Heart right ventricle (tissue), 16 donors: ENCODE data around the gene CLEC2D. TPM values are rescaled to one million over a fixed set of nuclear protein-coding genes. Genes with fewer than 3 reads are reported as not detected.
A peak's percentile ranks its signal among the peaks of the same experiment; 100 is the strongest.
"Not testable (repeated sequence)": the region's sequence is repeated elsewhere in the genome, so short reads cannot be mapped to it uniquely, and the experiment has no call there.

Experiments
- ATAC-seq, 8 donors: fragments of 200-7000 bp; cut with Tn5 transposase; one replicate each; pipeline ENCODE4 v1.9.1; 2020; ENCODE audit warnings: mild to moderate bottlenecking in 8 of 8, moderate library complexity in 8 of 8, moderate number of reproducible peaks in 1 of 8
- DNase-seq, 2 donors: peaks; one replicate each; pipeline ENCODE4 v3.0.0-alpha.2; 2020
- H3K27ac ChIP-seq, 10 donors: fragments of 200-600 bp; sonication (generic) in 2 of 10; one replicate each; pipeline versions ENCODE4 v1.5.0 to v1.8.0; 2020 to 2022; ENCODE audit warnings: mild to moderate bottlenecking in 3 of 10
- H3K27me3 ChIP-seq, 7 donors: fragments of 200-600 bp; one replicate each; pipeline ENCODE4 v1.8.0; 2021 to 2022; ENCODE audit warnings: mild to moderate bottlenecking in 2 of 7
- H3K36me3 ChIP-seq, 9 donors: fragments of 200-600 bp; sonication (generic) in 1 of 9; one replicate each; pipeline versions ENCODE4 v1.5.0 to v1.8.0; 2020 to 2022; ENCODE audit warnings: mild to moderate bottlenecking in 2 of 9
- H3K4me1 ChIP-seq, 9 donors: fragments of 200-600 bp; sonication (generic) in 1 of 9; one replicate each; pipeline versions ENCODE4 v1.5.0 to v1.8.0; 2020 to 2022; ENCODE audit warnings: mild to moderate bottlenecking in 4 of 9
- H3K4me3 ChIP-seq, 10 donors: fragments of 200-600 bp; sonication (generic) in 2 of 10; one replicate each; pipeline versions ENCODE4 v1.5.0 to v1.8.0; 2020 to 2022; ENCODE audit warnings: mild to moderate bottlenecking in 7 of 10, moderate library complexity in 2 of 10
- H3K9me3 ChIP-seq, 11 donors: fragments of 200-600 bp in 10 of 11; sonication (generic) in 2 of 11; one replicate each; pipeline versions ENCODE4 v1.5.0 to v1.8.0; 2013 to 2022; ENCODE audit warnings: mild to moderate bottlenecking in 2 of 11, control low read depth in 1 of 11, moderate library complexity in 1 of 11
- CTCF ChIP-seq, 9 donors: fragments of 200-600 bp; sonication (generic) in 2 of 9; IDR thresholded peaks; one replicate each; pipeline versions ENCODE4 v1.5.0 to v1.8.0; 2021 to 2022; ENCODE audit warnings: antibody characterized with exemption in 9 of 9, mild to moderate bottlenecking in 5 of 9, moderate library complexity in 1 of 9
- WGBS, 2 donors: extraction: QIAGEN DNeasy Blood & Tissue Kit; methylation state at CpG; one replicate each; pipeline ENCODE4 v1.1.7; 2013; ENCODE audit warnings: inconsistent platforms in 1 of 2; 5-methylcytosine and 5-hydroxymethylcytosine counted together
- intact Hi-C, 10 donors: fragments of 100-400 bp; cut with DNase I; formaldehyde crosslinking; loops; one replicate each; pipeline versions ENCODE4 v1.11.1 to v1.14.2; 2022
- polyA plus RNA-seq, 2 donors: library from polyadenylated mRNA; stranded (reverse); fragments of 200-250 nt; gene quantifications; one replicate each; pipeline ENCODE4 v1.2.3, GENCODE V29; 2013
- total RNA-seq, 10 donors: library from RNA; stranded (reverse); fragmentation: NEBNext Ultra II Directional in 3 of 10; extraction: Animal tissue kit (Norgen Biotek cat#: 25700) in 3 of 10; gene quantifications; one replicate each; pipeline versions ENCODE4 v1.2.1 to v1.2.4, GENCODE V29; 2021 to 2023
- donor health status: Arrhythmogenic right ventricular cardiomyopathy.
- donor health status: ischemic (EF 13 %, LVEDD 7.1; RV severe dilation, severe dysfunction).
- donor health status: healthy with polysubstance abuse.
- donor health status: DM: no; HTN: yes; CAD: no.
- donor health status: DM: no; HTN: no; CAD: no.
- donor health status: ischemic (EF 25% LVEDD 6.9; RV normal size, moderate dysfunction).
- donor health status: ischemic (EF 25% LVEDD 5.7; RV mildly dilated, moderate dysfunction).
- donor health status: healthy.
- donor health status: DM: yes; HTN: yes; CAD: no.
- donor health status: Ischemic cardiomyopathy.
- donor health status: ischemic (EF 35%, LVEDD 5.7; RV mildly dilated, moderate dysfunction).
- donor health status: nonischemic (EF 11% LVEDD 7.7; RV severe dilation, severe dysfunction).
- donor health status: DM: yes; HTN: yes; CAD: no.
- donor health status: PGD.
- donor health status: ischemic (EF 29% LVEDD 5.4; RV normal size, mild dysfunction).
- donor health status: nonischemic (EF 23%, LVEDD 6.1; RV moderate dilation, normal function).

The CLEC2D gene
- total and polyA plus RNA-seq, 12 donors, result 1.2 to 15.6 (median 3.2) TPM

- intact Hi-C loops, result no loop called here
- no peaks in the 10 kb centered on the region for H3K27me3 ChIP-seq
- ATAC-seq, result no peak
- H3K4me1 ChIP-seq, result peaks cover 0 to 38% (median 15%) of the 10 kb centered on the region in 9 donors
- no peak overlapping the region for H3K4me3 ChIP-seq
- no peak for DNase-seq
- H3K36me3 ChIP-seq, result no peaks in the 10 kb centered on the region
- no peaks in the 10 kb centered on the region for H3K9me3 ChIP-seq
- 89 to 90% methylated on average over 3 of the region's 3 CpGs for WGBS, 2 donors
- TF ChIP-seq CTCF (IDR thresholded peaks at IDR 0.05), result no peak
- no peak overlapping the region for H3K27ac ChIP-seq
Observed at GRCh38 chr12:9735601-9736000, 66.1 kb downstream of the CLEC2D start.

GRCh38 chr12:9736936-9737705 lies 67.6 kb downstream of the CLEC2D start:
- Histone ChIP-seq H3K4me3 (no peak overlapping the region), H3K27me3 (no peaks in the 10 kb centered on the region), H3K9me3 (no peaks in the 10 kb centered on the region), H3K27ac (peak overlapping the region; percentile 7 to 89 (median 74)), H3K4me1 (peaks cover 0 to 48% (median 15%) of the 10 kb centered on the region in 9 donors), H3K36me3 (no peaks in the 10 kb centered on the region)
- WGBS, 2 donors, result 33 to 38% methylated on average over 3 of the region's 3 CpGs
- peak in 5 of 8 donors; percentile 51 to 86 (median 66) for ATAC-seq
- intact Hi-C loops, result no loop called here
- TF ChIP-seq CTCF (IDR thresholded peaks at IDR 0.05), result no peak
- DNase-seq, result no peak

- intact Hi-C loops, H3K36me3 ChIP-seq, DNase-seq, H3K27me3 ChIP-seq, ATAC-seq, H3K9me3 ChIP-seq: not testable (repeated sequence)
- H3K4me1 ChIP-seq, result peaks cover 0 to 53% (median 22%) of the 10 kb centered on the region in 9 donors
- H3K4me3 ChIP-seq, result peak overlapping the region in 1 of 10 donors; percentile 52
- peak overlapping the region in 3 of 10 donors; percentile 40 to 81 (median 80) for H3K27ac ChIP-seq
- 89 to 91% methylated on average over 14 of the region's 14 CpGs for WGBS, 2 donors
Observed at GRCh38 chr12:9738905-9739304, 69.4 kb downstream of the CLEC2D start.

- not testable (repeated sequence) for H3K36me3 ChIP-seq, H3K9me3 ChIP-seq, H3K27me3 ChIP-seq
- peak overlapping the region in 8 of 10 donors; percentile 33 to 52 (median 40) for H3K4me3 ChIP-seq
- DNase-seq (peak in 1 of 2 donors; percentile 45), ATAC-seq (peak in 1 of 8 donors; percentile 36)
- peak overlapping the region in 8 of 10 donors; percentile 6 to 80 (median 60) for H3K27ac ChIP-seq
- peaks cover 0 to 53% (median 22%) of the 10 kb centered on the region in 9 donors for H3K4me1 ChIP-seq
- WGBS, 2 donors, result 71 to 75% methylated on average over 34 to 52 of the region's 54 CpGs
- intact Hi-C loops, result loop anchor here in 2 of 10 donors (10.0 kb wide), 2 partner anchors 395 to 405 kb away; partner anchors contain the start of gene CLEC7A (in 1 of the 2)
Observed at GRCh38 chr12:9739404-9740105, 70.0 kb downstream of the CLEC2D start.

- Histone ChIP-seq H3K27me3 (peaks cover 0 to 4% (median 0%) of the 10 kb centered on the region in 7 donors), H3K36me3 (no peaks in the 10 kb centered on the region), H3K4me1 (peaks cover 0 to 53% (median 22%) of the 10 kb centered on the region in 9 donors), H3K4me3 (peak overlapping the region in 8 of 10 donors; percentile 33 to 52 (median 40)), H3K27ac (peak overlapping the region in 8 of 10 donors; percentile 6 to 80 (median 60)), H3K9me3 (no peaks in the 10 kb centered on the region)
- DNase-seq (no peak), ATAC-seq (no peak)
- whole genome bisulfite sequencing, 2 donors, result 75 to 78% methylated on average over 7 of the region's 7 CpGs
- TF ChIP-seq CTCF (IDR thresholded peaks at IDR 0.05), result no peak
- intact Hi-C loops, result loop anchor here in 2 of 10 donors (10.0 kb wide), 2 partner anchors 395 to 405 kb away; partner anchors contain the start of gene CLEC7A (in 1 of the 2)
Observed at GRCh38 chr12:9740106-9740750, 70.7 kb downstream of the CLEC2D start.
